Keratinocyte (primary cell): ENCODE results near the gene CFAP54. TPM values are rescaled to one million over a fixed set of nuclear protein-coding genes. Genes with fewer than 3 reads are reported as not detected.

Experiments
- DNase-seq: peaks from one replicate; pipeline ENCODE4 v3.0.0-alpha.2; 2011; ENCODE audit warnings: low read depth, missing footprints, low spot score
- FAIRE-seq: peaks from 2 replicates; lab custom pipeline; 2011; peaks lifted over from hg19 to GRCh38; lab: Jason Lieb, UNC
- H2AFZ ChIP-seq: 2 replicates; pipeline ENCODE4 v1.6.0; 2012; ENCODE audit warnings: low read length, control low read depth, inconsistent platforms; ENCODE audit not compliant: control insufficient read depth
- H3K27ac ChIP-seq: 2 replicates; pipeline ENCODE4 v1.5.1; 2011; ENCODE audit warnings: low read length; ENCODE audit not compliant: control insufficient read depth, insufficient read depth
- H3K27me3 ChIP-seq: 3 replicates; pipeline ENCODE4 v1.6.0; 2011; ENCODE audit warnings: low read length; ENCODE audit not compliant: control insufficient read depth, insufficient read depth; ENCODE audit errors: extremely low read depth
- H3K36me3 ChIP-seq, 2 experiments: 2 replicates in 1 of 2; 3 replicates in 1 of 2; pipeline ENCODE4 v1.5.1; 2011; ENCODE audit warnings: low read length in 2 of 2, mild to moderate bottlenecking in 1 of 2; ENCODE audit not compliant: control insufficient read depth in 2 of 2, insufficient read depth in 2 of 2; ENCODE audit errors: extremely low read depth in 1 of 2
- H3K4me1 ChIP-seq: 3 replicates; pipeline ENCODE4 v1.5.1; 2011; ENCODE audit warnings: low read length; ENCODE audit not compliant: control insufficient read depth, insufficient read depth; ENCODE audit errors: extremely low read depth
- H3K4me2 ChIP-seq: 3 replicates; pipeline ENCODE4 v1.6.0; 2011; ENCODE audit warnings: low read depth, low read length; ENCODE audit not compliant: control insufficient read depth, insufficient read depth; ENCODE audit errors: extremely low read depth
- H3K4me3 ChIP-seq, 3 experiments: fragments of 200-600 bp in 1 of 3; sonication (generic) in 1 of 3; 2 replicates in 2 of 3; 3 replicates in 1 of 3; pipeline ENCODE4 v1.5.1; 2011 to 2016; ENCODE audit warnings: low read length in 3 of 3, mild to moderate bottlenecking in 3 of 3, control low read depth in 2 of 3, inconsistent platforms in 1 of 3, low read depth in 1 of 3, mixed read lengths in 1 of 3, mixed run types in 1 of 3, moderate library complexity in 1 of 3; ENCODE audit not compliant: control insufficient read depth in 2 of 3, insufficient read depth in 2 of 3; ENCODE audit errors: extremely low read depth in 1 of 3
- H3K79me2 ChIP-seq: 2 replicates; pipeline ENCODE4 v1.6.0; 2012; ENCODE audit warnings: low read length; ENCODE audit not compliant: control insufficient read depth, insufficient read depth
- H3K9ac ChIP-seq: 3 replicates; pipeline ENCODE4 v1.6.0; 2011; ENCODE audit warnings: low read length; ENCODE audit not compliant: control insufficient read depth, insufficient read depth; ENCODE audit errors: extremely low read depth
- H3K9me1 ChIP-seq: 3 replicates; pipeline ENCODE4 v1.6.0; 2011; ENCODE audit warnings: low read length; ENCODE audit not compliant: control insufficient read depth, insufficient read depth; ENCODE audit errors: extremely low read depth
- H3K9me3 ChIP-seq: 2 replicates; pipeline ENCODE4 v1.5.1; 2012; ENCODE audit warnings: low read depth, low read length; ENCODE audit not compliant: control insufficient read depth
- H4K20me1 ChIP-seq: 3 replicates; pipeline ENCODE4 v1.6.0; 2011; ENCODE audit warnings: low read length; ENCODE audit not compliant: control insufficient read depth, insufficient read depth; ENCODE audit errors: extremely low read depth
- EZH2 ChIP-seq: IDR thresholded peaks from one replicate; pipeline ENCODE4 v1.6.1; 2012; ENCODE audit warnings: inconsistent platforms, mild to moderate bottlenecking, low read length, moderate library complexity
- dilution Hi-C: fragments of 300-500 bp; cut with MboI; formaldehyde crosslinking; loops from one replicate; pipeline ENCODE4 v1.7.0; 2020; ENCODE audit warnings: low sequenced_read_pairs; ENCODE audit not compliant: extremely low pct_ligation_motif_present
- polyA plus RNA-seq, 5 experiments: library from polyadenylated mRNA; depleted of rRNA in 3 of 5; stranded (reverse) in 3 of 5; stranded (forward) in 1 of 5; unstranded in 1 of 5; fragments of >200 nt; gene quantifications; 1 replicate in 1 of 5; 2 replicates in 3 of 5; 3 replicates in 1 of 5; pipeline versions ENCODE4 v1.2.1 to v1.2.3, GENCODE V29; 2011 to 2012; ENCODE audit warnings: missing spikeins in 2 of 5, low read depth in 1 of 5, low replicate concordance in 1 of 5
- TF ChIP-seq, protein P1 (sequence below), 3 experiments: IDR thresholded peaks in 1 of 3; conservative IDR thresholded peaks in 1 of 3; optimal IDR thresholded peaks in 1 of 3; 2 replicates in 2 of 3; 3 replicates in 1 of 3; pipeline versions ENCODE3 to v1.5.1; 2011; ENCODE audit warnings: low read length in 3 of 3, mild to moderate bottlenecking in 3 of 3, moderate library complexity in 2 of 3, control low read depth in 1 of 3, inconsistent platforms in 1 of 3; ENCODE audit not compliant: insufficient read depth in 2 of 3; ENCODE audit errors: extremely low read depth in 1 of 3

CFAP54 gene
- polyA plus RNA-seq, 1 donor (not counting 4 experiments of a cell fraction or from before 2014, with no cell fraction given) = 1.2 TPM

DNA sequence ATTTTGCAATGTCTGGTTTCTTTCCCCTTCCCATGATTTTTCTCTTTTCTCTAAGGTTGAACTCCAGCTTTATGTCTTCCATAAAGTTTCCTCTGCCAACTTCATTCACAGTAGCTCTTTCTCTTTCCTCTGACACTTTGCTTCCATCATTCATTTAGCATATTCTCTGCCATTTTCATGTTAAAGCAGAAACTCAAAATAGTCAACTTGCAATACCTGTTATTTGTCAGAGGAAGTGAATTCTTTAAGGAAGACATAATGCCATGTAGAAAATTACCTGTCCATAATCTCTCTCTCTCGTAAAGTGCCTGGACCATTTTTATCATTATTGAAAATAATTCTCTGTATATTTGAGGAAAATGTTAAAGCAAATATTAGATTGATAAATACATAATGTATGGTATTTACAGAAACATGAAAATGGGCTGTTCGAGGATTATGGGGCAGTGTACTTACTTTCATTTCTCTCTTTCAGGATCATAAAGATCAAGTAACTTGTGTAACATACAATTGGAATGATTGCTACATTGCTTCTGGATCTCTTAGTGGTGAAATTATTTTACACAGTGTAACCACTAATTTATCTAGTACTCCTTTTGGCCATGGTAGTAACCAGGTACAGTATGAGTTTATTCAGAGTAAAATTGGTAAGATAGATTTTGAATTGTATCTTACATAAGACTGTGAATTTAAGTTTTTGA is 430.3 kb downstream of the CFAP54 start:
- no peak overlapping the region for H3K27ac ChIP-seq
- H3K9me3 ChIP-seq = no peaks in the 10 kb centered on the region

More for the DNA sequence above, 430.3 kb downstream of the CFAP54 start:
- Histone ChIP-seq H3K27me3 (no peaks in the 10 kb centered on the region), H3K4me3 (no peak overlapping the region), H3K36me3 (no peaks in the 10 kb centered on the region), H3K9ac (no peak overlapping the region), H3K4me1 (no peaks in the 10 kb centered on the region), H3K9me1 (no peaks in the 10 kb centered on the region), H3K4me2 (no peak overlapping the region), H4K20me1 (no peaks in the 10 kb centered on the region), H3K79me2 (peaks cover 9% of the 10 kb centered on the region), H2AFZ (no peak overlapping the region)
- DNase-seq (no peak), FAIRE-seq (no peak)
- TF ChIP-seq EZH2 = no peak
- TF ChIP-seq, protein P1, sequence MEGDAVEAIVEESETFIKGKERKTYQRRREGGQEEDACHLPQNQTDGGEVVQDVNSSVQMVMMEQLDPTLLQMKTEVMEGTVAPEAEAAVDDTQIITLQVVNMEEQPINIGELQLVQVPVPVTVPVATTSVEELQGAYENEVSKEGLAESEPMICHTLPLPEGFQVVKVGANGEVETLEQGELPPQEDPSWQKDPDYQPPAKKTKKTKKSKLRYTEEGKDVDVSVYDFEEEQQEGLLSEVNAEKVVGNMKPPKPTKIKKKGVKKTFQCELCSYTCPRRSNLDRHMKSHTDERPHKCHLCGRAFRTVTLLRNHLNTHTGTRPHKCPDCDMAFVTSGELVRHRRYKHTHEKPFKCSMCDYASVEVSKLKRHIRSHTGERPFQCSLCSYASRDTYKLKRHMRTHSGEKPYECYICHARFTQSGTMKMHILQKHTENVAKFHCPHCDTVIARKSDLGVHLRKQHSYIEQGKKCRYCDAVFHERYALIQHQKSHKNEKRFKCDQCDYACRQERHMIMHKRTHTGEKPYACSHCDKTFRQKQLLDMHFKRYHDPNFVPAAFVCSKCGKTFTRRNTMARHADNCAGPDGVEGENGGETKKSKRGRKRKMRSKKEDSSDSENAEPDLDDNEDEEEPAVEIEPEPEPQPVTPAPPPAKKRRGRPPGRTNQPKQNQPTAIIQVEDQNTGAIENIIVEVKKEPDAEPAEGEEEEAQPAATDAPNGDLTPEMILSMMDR (optimal IDR thresholded peaks at IDR 0.05 in 1 of 3, IDR thresholded peaks at IDR 0.05 in 1 of 3, conservative IDR thresholded peaks at IDR 0.05 in 1 of 3; ENCODE audit: extremely low read depth in 1 of 3, insufficient read depth in 2 of 3, low read length in 3 of 3) = no peak
- dilution Hi-C loops = no loop called here

Other genes with a start within 250 kb of the CFAP54 start
- 19.9 to 33.0 TPM (median 30.1 TPM) in 3 replicates for gene CDK17, start 89.1 kb upstream of the CFAP54 start, polyA plus RNA-seq